HG03039 (cell line): ENCODE results near the gene IL9R.
"Not testable (repeated sequence)": the region's sequence is repeated elsewhere in the genome, so short reads cannot be mapped to it uniquely, and the experiment has no call there.

Source experiments
- ATAC-seq: cut with Tn5 transposase; IDR thresholded peaks from one replicate; pipeline ENCODE4 v1.9.1; 2021; ENCODE audit warnings: mild to moderate bottlenecking, moderate library complexity; ENCODE audit not compliant: unreplicated experiment

Gene IL9R

DNA sequence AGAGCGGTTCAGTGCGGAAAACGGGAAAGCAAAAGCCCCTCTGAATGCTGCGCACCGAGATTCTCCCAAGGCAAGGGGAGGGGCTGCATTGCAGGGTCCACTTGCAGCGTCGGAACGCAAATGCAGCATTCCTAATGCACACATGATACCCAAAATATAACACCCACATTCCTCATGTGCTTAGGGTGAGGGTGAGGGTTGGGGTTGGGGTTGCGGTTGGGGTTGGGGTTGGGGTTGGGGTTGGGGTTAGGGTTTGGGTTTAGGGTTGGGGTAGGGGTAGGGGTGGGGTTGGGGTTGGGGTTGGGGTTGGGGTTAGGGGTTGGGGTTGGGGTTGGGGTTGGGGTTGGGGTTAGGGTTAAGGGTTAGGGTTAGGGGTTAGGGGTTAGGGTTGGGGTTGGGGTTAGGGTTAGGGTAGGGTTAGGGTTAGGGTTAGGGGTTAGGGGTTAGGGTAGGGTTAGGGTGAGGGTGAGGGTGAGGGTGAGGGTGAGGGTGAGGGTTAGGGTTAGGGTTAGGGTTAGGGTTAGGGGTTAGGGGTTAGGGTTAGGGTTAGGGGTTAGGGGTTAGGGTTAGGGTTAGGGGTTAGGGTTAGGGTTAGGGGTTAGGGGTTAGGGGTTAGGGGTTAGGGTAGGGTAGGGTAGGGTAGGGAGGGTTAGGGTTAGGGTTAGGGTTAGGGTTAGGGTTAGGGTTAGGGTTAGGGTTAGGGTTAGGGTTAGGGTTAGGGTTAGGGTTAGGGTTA is 32.4 kb downstream of the IL9R start:
- not testable (repeated sequence) for ATAC-seq

DNA sequence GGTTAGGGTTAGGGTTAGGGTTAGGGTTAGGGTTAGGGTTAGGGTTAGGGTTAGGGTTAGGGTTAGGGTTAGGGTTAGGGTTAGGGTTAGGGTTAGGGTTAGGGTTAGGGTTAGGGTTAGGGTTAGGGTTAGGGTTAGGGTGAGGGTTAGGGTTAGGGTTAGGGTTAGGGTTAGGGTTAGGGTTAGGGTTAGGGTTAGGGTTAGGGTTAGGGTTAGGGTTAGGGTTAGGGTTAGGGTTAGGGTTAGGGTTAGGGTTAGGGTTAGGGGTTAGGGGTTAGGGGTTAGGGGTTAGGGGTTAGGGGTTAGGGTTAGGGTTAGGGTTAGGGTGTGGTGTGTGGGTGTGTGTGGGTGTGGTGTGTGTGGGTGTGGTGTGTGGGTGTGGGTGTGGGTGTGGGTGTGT is 33.0 kb downstream of the IL9R start:
- peak; percentile 41 for ATAC-seq
